ENCODE data around the gene PATJ. TPM values are rescaled to one million over a fixed set of nuclear protein-coding genes. Genes with fewer than 3 reads are reported as not detected.

PATJ gene
- total RNA-seq, 2 donors from 2014 or later, result 37.9 to 72.1 TPM

GRCh38 chr1:62092110-62092509, 349.8 kb downstream of the PATJ start:
- no peak for TF ChIP-seq CTCF (IDR thresholded peaks at IDR 0.05)
- Histone ChIP-seq H3K27ac (no peak overlapping the region), H3K36me3 (peaks cover 4% of the 10 kb centered on the region), H3K4me3 (no peak overlapping the region), H3K27me3 (no peaks in the 10 kb centered on the region), H3K4me1 (no peaks in the 10 kb centered on the region), H3K9me3 (no peaks in the 10 kb centered on the region)
- DNase-seq (ENCODE audit: low spot score), result no peak

- Histone ChIP-seq H3K36me3 (peaks cover 2% of the 10 kb centered on the region), H3K9me3 (no peaks in the 10 kb centered on the region), H3K27ac (no peak overlapping the region), H3K27me3 (no peaks in the 10 kb centered on the region), H3K4me1 (no peaks in the 10 kb centered on the region), H3K4me3 (no peak overlapping the region)
- TF ChIP-seq CTCF (IDR thresholded peaks at IDR 0.05), result no peak
- DNase-seq (ENCODE audit: low spot score), result no peak
Observed at GRCh38 chr1:62093261-62093660, 351.0 kb downstream of the PATJ start.

- no peak for TF ChIP-seq CTCF (IDR thresholded peaks at IDR 0.05)
- Histone ChIP-seq H3K4me1 (no peaks in the 10 kb centered on the region), H3K9me3 (no peaks in the 10 kb centered on the region), H3K27me3 (no peaks in the 10 kb centered on the region), H3K27ac (no peak overlapping the region), H3K36me3 (no peaks in the 10 kb centered on the region), H3K4me3 (no peak overlapping the region)
- DNase-seq (ENCODE audit: low spot score), result no peak
Observed at GRCh38 chr1:62097464-62097863, 355.2 kb downstream of the PATJ start.

- TF ChIP-seq CTCF (IDR thresholded peaks at IDR 0.05), result no peak
- no peak for DNase-seq (ENCODE audit: low spot score)
- H3K4me3 ChIP-seq, result no peak overlapping the region
- no peaks in the 10 kb centered on the region for H3K4me1 ChIP-seq
- no peak overlapping the region for H3K27ac ChIP-seq
- H3K9me3 ChIP-seq, result no peaks in the 10 kb centered on the region
- no peaks in the 10 kb centered on the region for H3K27me3 ChIP-seq
- H3K36me3 ChIP-seq, result no peaks in the 10 kb centered on the region
Observed at GRCh38 chr1:62100442-62100841, 358.2 kb downstream of the PATJ start.

- Histone ChIP-seq H3K4me3 (no peak overlapping the region), H3K27me3 (no peaks in the 10 kb centered on the region), H3K4me1 (no peaks in the 10 kb centered on the region), H3K36me3 (no peaks in the 10 kb centered on the region), H3K27ac (no peak overlapping the region), H3K9me3 (no peaks in the 10 kb centered on the region)
- no peak for TF ChIP-seq CTCF (IDR thresholded peaks at IDR 0.05)
- DNase-seq (ENCODE audit: low spot score), result no peak
Observed at GRCh38 chr1:62103846-62104245, 361.6 kb downstream of the PATJ start.

GRCh38 chr1:62107923-62108322, 365.6 kb downstream of the PATJ start:
- no peak for TF ChIP-seq CTCF (IDR thresholded peaks at IDR 0.05)
- H3K4me3 ChIP-seq, result no peak overlapping the region

More at GRCh38 chr1:62107923-62108322, 365.6 kb downstream of the PATJ start:
- no peaks in the 10 kb centered on the region for H3K27me3 ChIP-seq
- H3K27ac ChIP-seq, result no peak overlapping the region
- no peaks in the 10 kb centered on the region for H3K4me1 ChIP-seq
- H3K9me3 ChIP-seq, result no peaks in the 10 kb centered on the region
- no peaks in the 10 kb centered on the region for H3K36me3 ChIP-seq
- DNase-seq (ENCODE audit: low spot score), result no peak
